ENCODE measurements around the gene SASH1.
A peak's percentile ranks its signal among the peaks of the same experiment; 100 is the strongest.

Gene SASH1

DNA sequence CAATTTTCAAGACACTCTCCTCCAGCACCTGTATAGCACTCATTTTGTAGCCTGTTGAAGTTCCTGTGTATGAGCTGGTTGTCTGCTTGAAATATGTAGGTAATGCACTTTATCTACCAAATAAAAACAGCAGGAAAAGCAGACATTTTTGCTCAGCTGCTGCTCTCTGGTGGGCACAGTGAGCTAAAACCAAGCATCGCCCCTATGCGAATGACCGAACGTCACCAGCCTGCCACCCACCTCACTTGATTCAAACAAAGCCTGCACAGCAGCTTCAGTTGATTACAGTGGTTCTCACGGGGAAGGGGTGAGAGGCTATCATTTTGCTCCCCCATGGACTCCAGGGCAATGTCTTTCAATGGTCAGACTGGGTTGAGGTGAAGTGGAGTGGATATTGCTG, 185.7 kb downstream of the SASH1 start:
- no peak for DNase-seq

DNA sequence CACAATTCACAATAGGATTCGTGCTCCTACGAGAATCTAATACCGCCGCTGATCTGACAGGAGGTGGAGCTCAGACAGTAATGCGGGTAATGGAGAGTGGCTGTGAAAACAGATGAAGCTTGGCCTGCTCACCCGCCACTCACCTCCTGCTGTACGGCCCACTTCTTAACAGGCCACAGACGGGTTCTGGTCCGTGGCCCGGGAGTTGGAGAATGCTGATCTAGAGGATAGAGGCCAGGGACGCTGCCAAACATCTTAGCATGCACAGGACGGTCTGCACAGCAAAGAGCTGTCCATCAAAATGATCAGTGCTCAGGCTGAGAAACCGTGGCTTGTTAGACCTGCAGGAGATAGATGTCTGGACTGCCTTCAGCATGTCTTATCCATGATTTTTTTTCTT, 186.4 kb downstream of the SASH1 start:
- no peak for DNase-seq

DNA sequence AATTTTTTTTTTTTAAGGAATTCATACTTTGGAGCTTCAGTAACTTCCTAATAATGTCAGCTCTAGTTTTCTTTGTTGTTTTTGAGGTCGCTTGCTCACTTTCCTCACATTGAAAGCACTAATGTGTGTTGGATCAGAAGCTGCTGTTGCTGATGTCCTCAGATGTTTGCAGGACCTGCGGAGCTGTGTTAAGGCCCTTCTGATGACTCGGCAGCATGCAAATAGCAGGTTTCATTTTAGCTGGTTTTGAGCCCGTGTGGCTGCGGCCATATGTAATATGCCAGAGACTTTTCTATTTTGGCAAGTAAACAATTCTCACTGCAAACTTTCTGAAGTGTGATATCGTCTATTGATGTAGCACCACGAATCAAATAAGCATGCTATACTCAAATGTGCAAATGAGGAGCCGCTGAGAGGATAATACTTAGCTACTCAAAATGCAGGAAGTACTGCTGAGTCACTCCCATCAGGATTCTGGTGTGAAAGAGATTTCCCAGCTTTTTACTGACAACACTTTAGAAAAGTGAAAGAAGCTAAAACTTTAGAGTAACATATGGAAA, 187.8 kb downstream of the SASH1 start:
- DNase-seq = peak; percentile 18

DNA sequence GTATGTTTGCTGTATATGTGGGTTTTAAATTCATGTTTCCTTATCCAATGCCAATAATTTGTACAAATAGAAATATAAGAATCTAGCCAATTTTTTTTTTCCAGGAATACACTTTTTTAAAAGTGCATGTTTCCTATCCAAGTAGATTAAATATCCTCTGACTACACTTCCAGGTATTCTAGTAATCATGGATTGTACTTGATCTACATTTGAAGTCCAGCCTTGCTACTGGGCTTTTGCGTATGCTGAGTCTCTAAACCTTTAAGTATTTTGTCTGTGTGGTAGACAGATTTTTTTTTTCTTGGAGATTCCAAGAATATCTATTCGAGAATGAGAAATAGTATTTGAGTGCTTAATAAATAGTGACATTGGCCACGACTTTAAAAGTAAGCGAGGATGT, 188.3 kb downstream of the SASH1 start:
- no peak for DNase-seq

DNA sequence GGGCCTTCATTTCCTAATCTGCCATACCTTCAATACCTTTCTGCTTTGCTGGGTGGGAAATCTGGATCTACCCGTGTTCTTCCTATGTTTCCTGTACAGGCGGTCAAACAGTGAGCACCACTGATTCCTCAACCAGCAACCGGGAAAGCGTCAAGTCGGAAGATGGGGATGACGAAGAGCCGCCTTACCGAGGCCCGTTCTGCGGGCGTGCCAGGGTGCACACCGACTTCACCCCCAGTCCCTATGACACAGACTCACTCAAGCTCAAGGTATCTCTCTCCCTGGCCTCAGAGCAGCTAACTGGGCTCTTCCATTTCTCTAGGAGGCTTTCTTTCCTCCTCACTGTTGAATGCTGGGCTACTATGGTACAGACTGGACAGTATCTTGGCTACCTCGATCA, 190.1 kb downstream of the SASH1 start:
- no peak for DNase-seq

DNA sequence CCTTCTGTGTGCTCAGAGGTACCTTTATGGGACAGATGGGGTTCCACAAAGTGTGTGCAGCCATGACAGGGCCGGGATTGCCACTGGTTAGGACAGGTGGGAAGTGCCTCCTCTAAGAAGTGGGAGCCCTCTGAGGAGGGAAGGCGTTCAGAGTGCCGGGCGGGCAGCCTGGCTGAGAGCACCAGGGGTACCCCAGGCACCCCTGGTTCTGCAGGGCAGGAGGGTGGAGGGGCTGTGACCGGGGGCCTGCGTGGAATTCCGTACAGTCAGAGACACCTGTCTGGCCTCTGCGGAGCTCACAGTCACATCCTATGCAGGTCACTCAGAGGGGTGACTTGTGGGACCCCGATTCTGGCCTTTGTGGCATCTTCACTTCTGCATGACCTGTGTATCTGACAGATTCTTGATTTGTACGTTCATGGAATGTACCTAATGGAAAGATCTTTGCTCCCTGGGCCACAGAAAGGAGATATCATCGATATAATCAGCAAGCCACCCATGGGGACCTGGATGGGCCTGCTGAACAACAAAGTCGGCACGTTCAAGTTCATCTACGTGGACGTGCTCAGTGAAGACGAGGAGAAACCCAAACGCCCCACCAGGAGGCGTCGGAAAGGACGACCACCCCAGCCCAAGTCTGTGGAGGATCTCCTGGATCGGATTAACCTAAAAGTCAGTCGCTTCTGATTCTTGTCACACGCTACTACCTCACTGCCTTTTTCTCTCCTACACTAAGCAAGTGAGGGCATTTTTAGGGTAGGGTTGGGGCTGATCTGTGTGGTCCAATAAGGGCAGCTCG, 190.9 kb downstream of the SASH1 start:
- no peak for DNase-seq

DNA sequence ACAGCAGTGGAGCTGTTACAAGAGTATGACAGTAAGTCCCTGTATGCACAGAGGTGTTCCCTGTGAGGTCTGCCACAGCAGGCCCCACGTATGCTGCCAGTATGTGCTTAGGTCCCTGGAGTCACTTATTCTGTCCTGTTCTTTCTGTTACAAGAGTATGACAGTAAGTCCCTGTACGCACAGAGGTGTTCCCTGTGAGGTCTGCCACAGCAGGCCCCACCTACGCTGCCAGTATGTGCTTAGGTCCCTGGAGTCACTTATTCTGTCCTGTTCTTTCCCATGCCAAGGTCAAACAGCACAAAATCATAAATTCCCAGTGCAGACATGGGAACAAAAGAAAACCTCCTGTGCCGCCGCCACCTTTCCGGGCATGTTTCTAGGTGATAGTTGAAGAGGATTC, 192.2 kb downstream of the SASH1 start:
- DNase-seq = no peak

DNA sequence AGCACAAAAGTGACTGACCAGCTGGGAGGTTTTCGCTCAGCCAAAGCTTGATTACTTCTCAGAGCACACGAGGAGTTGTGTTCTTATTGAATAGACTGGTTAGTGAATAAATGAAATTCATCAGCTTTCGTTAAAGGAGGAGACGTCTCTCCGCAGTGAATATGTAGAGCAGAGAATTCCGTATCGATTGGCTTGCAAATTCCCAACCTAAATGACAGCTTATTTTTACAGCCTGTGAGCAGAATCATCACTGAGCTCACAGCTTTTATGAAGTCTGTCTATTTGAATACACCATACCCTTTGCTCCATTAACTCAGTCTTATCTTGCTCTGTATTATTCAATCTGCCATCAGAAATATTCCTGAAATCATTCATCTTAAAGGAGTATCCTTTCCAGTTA, 192.7 kb downstream of the SASH1 start:
- no peak for DNase-seq

DNA sequence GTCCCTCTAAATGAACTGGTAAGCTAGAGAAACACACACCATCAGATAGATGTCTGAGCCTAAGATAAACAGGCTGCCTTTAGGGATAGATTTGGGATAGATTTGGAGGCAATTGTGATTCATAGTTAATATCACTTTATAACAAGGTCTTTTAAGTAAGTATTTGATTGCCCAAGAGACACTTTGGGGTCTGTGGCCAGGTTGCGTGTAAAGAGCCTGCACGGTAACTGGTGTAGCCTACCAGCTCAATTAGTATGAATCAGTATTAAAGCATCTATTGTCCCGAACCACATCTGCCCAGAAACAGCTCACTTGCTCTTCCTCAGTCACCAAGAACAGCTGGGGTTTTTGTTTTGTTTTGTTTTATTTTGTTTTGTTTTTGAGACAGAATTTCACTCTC, 193.3 kb downstream of the SASH1 start:
- no peak for DNase-seq

DNA sequence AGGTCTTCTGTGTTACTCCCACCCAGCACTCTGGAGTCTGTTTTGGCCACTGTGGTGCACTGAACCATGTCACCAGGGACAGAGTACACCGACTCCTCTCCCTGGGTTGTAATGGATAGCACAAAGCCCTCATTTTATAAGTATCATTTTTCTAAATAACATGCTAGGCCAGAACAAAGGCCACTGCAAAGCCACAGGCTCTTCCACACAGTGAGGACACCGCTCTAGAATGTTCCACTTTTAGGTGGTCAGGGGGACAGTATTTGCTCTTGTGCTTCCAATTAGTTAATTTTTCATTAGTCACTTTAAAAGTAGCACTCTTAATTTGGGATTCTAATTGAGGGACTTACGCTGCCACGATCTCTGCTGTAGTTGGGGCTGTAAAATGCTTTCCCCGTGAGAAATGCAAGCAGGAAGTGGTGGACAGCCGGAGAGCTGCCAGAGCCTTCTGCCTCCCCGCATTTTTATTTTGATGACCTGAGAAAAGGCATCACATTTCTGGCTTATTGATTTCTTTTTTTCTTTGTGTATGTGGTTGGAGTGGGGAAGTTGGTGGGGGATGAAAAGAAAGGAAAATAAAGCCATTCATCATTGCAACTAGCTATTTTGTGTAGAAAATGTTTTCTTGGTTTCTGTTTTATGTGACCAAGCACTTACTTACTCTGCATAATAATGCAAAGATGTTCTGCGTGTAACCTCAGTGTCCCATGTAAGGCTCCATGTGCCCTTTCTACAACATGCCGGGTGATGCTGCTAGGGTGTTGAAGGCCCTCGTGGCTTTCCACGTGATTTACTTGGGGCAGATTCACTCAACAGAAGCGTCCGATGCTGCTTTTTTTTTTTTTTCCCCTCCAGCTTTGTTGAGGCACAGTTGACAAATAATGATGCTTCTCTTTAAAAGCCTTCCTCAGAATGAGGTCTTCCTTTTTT, 195.9 kb downstream of the SASH1 start:
- no peak for DNase-seq

DNA sequence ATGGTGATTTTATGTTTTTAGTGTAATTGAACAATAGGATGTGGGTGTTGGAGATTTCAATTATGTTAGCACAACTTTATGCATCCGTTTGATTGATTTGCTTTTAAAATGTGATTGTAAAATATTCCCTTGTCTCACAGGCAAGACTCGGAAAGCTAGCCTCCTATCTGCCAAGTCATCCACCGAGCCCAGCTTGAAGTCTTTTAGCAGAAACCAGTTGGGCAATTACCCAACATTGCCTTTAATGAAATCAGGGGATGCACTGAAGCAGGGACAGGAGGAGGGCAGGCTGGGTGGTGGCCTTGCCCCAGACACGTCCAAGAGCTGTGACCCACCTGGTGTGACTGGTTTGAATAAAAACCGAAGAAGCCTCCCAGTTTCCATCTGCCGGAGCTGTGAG, 200.9 kb downstream of the SASH1 start:
- no peak for DNase-seq

DNA sequence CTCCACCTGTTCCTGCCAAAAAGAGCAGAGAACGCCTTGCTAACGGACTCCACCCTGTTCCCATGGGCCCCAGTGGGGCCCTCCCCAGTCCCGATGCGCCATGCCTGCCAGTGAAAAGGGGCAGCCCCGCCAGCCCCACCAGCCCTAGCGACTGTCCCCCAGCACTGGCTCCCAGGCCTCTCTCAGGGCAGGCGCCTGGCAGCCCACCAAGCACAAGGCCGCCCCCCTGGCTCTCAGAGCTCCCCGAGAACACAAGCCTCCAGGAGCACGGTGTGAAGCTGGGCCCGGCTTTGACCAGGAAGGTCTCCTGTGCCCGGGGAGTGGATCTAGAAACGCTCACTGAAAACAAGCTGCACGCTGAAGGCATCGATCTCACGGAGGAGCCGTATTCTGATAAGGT, 201.8 kb downstream of the SASH1 start:
- no peak for DNase-seq

DNA sequence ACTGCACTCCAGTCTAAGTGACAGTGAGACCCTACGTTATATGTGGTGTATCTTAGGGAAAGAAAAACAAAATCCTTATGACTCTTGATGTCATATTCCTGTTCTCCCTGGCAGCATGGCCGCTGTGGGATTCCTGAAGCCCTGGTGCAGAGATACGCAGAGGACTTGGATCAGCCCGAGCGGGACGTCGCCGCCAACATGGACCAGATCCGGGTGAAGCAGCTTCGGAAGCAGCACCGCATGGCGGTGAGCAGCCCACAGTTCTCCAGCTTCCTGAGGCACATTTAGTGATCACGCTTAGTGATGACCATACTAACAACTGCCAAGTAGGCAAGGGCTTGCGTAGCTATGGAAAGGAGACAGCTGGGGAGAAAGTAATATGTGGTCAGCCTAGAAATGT, 203.3 kb downstream of the SASH1 start:
- DNase-seq = no peak

DNA sequence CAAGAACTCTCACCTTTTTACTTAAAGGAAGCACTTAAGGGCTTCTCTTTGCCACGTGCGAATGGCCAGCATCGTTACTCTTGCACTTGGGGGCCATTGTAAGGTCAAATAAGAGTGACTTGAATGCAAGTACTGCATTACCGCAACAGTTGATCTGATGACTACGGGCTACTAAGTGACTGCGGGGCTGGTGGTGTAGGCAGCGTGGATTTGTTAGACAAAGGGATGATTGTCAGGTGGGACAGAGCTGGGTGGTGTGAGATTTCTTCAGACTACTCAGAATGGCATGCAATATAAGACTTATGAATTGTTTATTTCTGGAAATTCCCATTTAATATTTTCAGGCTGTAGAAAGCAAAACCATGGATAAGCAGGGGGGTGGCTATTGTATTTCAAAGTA, 204.5 kb downstream of the SASH1 start:
- no peak for DNase-seq

DNA sequence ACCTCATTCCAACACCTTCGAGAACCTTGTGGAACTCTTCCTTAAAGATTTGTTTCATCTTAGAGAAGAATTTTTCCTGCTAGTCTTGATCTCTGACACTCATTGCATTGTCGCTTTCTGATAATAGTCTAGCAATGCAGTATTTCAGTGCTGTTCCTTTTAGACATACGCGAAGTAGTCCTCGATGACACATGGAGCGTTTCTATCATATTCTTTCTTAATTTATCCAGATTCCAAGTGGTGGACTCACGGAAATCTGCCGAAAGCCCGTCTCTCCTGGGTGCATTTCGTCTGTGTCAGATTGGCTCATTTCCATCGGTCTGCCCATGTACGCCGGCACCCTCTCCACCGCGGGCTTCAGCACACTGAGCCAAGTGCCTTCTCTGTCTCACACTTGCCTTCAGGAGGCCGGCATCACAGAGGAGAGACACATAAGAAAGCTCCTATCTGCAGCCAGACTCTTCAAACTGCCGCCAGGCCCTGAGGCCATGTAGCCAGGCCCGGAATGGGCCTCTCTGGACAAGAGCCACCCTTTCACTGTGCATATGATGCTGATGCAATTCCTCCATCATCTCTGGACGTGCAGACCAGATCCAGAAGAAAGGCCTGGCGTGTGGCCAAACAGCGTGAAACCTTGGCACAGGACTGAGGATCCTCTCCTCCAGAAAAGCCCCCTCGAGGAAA, 205.6 kb downstream of the SASH1 start:
- DNase-seq = no peak

DNA sequence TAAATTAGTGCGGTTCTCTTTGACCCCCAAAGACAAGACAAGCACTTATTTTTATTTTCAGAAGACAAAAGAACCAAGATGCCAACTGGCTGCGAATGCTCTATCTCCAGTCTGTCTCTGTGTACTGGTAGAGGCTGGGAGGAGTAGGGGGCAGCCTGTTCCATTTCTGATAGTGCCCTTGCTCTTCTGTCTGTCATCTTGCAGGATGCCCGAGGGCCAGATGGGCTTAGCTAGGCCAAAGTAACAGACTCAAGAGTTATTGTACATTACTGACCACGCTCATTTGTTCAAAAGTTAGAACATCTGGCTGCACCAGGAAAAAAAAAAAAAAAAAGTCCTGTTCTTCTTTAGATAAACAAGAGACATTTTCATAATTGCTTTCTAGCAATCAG, 206.1 kb downstream of the SASH1 start:
- no peak for DNase-seq

DNA sequence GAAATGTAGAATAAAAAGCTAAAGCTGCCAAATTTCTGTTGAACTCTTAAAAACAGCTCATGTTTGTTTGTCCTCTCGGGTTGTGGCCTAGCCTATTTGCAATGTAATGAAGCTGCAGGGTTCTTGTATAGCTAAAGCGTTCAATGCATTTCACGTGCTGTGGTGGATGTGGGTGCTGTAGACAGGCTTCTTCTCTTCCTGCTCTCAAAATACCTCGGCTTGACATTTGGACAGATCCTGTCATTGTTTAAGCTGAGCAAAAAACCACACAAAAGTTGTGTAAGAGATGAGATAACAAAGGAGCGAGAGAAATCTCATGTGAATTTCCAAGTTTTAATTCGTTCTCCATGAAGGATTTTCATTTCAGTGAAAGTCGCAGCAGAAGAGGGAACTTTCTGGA, 207.9 kb downstream of the SASH1 start:
- DNase-seq = no peak

DNA sequence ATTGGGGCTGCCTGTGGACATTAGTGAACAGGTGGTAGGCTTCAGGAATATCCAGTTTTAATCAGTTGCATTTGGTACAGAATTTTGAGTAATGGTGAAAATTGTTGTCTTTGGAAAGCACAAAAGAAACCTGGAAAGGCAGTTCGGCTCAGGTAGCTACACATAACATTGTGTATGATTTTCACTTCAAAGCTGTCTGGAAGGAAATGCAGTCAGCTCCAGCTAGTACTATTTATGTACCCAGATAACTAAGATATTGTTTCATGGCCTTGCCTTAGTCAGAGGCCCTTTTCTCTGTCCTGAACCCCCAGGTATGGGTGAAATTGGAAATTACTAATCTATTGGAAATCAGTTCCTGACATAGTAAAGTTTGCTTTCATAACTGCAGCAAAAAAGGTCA, 208.6 kb downstream of the SASH1 start:
- no peak for DNase-seq

DNA sequence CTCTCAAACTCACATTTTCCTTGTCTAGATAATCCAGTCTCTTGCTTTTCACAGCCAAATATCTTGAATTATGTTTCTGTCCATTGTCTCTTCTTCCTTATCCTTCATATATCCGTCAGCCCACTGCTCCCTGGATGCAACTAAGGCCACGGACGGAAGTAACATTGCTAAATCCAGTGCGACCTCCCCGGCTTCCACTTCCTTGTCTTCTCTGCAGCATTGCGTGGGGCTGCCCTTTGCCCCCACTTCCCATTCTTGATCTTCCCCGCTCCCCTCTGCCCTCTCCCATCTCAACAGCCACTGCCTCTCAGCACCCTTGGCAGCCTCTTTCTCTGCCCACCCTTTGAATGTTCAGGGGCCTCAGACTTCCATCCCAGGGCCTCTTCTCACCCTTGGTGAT, 213.8 kb downstream of the SASH1 start:
- no peak for DNase-seq

DNA sequence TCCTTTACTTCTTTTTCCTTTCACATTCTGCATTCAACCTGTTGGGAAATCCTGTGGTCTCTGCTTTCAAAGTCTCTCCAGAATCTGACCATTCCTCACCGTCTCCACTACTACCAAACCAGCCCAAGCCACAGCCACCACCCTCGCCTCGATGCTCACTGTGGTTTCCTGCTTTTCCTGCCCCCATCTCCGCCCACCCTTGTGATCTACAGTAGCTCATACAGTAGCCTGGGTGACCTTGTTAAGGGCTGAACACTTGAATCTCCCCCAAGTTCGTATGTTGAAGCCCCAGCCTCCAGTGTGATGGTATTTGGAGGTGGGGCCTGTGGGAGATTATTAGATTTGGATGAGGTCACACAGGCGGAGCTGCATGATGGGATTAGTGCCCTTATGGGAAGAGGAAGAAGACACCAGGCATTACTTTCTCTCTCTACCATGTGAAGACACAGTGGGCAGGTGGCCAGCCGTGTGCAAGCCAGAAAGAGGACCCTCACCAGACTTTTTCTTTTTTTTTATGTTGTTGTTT, 215.2 kb downstream of the SASH1 start:
- no peak for DNase-seq

DNA sequence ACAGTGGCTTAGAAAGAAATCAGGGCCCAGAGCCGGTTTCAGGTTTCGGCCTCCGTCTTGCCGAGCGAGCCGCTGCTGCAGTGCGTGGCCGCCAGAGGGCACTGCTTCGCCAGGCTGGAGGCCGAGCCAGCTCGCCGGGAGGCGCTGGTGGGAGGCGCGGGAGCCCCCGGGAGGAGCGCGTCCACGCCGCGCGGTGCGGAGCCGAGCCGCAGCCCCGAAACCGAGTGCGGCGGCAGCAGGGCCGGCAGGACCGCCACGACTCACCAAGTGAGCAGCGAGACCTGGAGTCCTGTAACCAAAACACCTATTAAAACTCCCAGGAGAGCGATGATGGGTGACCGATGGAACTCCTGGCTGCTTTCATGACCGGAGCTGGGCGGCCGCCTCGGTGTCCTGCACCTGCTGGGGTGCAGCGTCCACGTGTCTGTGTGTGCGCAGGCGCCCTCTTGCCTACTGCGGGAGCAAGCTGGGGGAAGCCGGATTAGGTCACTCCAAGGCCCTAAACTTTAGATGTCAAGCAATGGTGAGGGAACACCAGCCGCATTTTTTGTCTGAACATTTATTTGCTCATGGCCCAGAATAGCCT, 217.3 kb downstream of the SASH1 start:
- DNase-seq = peak; percentile 54

DNA sequence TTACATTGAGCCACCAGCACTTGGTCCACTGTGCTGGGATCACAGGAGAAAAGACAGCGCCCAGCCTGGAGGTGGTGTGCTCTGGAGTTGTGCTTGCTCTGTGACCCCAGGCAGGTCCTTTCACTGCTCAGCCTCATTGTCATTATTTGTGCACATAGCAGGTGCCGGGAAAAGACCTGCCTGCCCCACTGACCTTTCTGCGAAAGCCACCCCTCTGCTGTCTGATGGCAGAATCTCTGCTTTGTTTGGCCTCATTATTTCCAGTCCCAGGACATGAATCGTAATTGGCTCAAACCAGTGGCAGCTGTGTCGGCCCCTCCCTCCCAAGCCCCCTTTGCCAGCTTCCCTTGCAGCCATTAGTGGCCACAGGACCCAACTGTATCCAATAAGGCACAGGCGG, 219.0 kb downstream of the SASH1 start:
- no peak for DNase-seq

DNA sequence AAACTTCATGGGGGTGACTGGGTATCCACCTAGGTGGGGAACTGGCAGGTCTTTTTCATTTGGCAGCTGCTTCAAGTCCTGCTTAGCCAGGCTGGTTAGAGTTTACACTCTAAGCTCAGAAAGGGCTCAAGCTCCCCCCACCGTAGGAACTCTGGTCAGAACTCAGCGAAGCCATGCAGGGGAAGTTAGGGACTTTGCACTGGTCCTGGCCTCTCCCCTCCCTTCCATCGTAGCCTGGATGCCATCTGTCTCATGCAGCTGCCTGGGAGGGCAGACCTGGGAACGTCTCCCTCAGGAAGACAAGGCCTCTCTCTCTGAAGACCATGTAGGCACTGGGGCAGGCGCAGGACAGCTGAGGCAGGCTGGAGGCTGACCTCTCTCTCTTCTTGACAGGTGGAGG, 220.4 kb downstream of the SASH1 start:
- DNase-seq = no peak
